HUDEP-2 (cell line): ENCODE measurements around the gene MAFB.

Experiments
- DNase-seq, 76 experiments: peaks; one replicate each; lab custom pipeline; 2025; ENCODE audit not compliant: unreplicated experiment in 76 of 76; lab: John Stamatoyannopoulos, UW

MAFB gene

DNA sequence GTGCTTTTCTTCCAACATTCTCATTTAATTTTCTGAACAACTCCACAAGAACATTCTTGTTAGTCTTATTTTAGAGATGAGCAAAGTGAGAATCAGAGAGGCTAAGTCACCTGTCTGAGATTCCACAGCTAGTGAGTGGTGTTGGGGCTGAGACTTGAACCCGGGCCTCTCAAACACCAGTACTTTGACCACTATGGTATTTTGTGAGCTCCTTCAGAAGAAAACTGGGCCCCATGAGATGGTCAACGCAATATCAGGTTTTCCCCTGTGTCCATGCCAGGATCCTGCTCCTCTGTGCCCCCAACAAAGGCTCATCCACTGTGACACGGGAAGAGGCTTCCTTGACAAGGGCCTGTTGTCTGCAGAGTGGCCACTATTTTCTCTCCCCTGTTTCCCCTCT lies 51.9 kb downstream of the MAFB start:
- no peak for DNase-seq

DNA sequence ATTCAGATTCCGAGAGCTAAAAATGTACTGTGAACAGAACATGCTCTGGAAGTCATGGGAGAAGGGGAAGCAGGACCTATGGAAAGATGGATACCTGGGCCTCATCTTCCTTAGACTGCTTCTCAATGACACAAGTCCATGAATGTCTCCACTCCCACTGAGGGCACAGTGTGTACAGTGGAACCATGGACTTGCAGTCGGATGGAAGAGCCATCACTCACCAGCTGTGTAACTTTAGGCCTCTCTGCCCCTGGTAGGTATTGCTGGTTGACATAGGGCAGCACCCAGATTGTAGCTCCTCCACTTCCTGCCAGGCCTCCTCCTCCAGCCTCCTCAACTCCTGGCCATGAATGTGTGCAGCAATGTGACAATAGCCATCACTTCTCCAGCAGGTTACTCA lies 52.5 kb downstream of the MAFB start:
- DNase-seq: no peak

DNA sequence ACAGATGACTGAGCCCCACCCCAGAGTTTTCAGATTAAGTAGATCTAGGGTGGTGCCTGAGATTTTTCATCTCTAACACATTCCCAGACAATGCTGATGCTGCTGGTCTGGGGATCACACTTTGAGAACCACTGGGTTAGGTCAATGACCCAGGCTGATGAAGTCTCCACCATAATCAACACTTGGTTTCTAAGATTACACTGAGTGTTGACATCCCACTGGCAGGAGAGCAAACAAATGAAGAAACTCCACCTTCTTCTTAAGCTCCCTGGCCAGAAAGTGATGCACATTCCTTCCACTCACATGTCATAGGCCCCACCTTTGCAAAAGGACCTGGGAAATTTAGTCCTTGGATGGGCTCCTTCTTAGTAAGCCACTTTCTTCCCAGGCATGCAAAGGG lies 53.1 kb downstream of the MAFB start:
- DNase-seq: no peak
